Measurements from ENCODE around the gene AMIGO2.

Gene AMIGO2

DNA sequence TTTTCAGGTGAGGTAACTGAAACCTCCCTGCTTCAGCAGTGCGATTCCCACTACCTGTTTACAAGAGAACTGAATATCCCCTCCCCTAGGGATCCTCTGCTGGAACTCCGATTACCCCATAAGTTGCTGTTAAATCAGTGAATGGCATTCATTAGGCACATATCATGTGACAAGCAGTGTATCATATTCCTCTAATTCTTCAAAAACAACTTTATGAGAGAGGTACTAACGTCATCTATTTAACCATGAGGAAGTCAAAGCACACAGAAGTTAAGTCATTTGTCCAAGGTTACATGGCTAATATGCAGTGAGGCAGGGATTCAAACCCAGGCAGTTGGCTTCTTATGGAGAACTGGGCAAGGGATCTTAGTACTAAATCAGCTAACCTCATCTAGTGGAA is 44.3 kb downstream of the AMIGO2 start:
- DNase-seq, result no peak

DNA sequence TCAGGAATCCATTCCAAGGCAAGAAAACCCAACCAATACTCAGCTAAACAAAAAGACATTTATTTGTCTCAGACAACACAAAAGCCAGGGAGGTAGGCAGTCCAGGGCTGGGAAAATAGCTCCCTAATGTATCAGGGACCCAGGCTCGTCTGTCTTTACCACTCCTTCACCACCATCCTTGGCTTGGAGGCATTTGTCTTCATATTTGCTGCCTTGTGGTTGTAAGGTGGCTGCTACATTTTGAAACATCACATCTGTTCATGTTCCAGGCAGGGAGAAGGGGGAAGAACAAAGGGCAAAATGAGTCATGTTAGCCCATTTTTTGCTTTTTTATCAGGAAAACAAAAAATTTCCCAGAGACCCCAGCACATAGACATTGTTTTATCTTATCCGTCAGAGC is 45.1 kb downstream of the AMIGO2 start:
- DNase-seq, result no peak

DNA sequence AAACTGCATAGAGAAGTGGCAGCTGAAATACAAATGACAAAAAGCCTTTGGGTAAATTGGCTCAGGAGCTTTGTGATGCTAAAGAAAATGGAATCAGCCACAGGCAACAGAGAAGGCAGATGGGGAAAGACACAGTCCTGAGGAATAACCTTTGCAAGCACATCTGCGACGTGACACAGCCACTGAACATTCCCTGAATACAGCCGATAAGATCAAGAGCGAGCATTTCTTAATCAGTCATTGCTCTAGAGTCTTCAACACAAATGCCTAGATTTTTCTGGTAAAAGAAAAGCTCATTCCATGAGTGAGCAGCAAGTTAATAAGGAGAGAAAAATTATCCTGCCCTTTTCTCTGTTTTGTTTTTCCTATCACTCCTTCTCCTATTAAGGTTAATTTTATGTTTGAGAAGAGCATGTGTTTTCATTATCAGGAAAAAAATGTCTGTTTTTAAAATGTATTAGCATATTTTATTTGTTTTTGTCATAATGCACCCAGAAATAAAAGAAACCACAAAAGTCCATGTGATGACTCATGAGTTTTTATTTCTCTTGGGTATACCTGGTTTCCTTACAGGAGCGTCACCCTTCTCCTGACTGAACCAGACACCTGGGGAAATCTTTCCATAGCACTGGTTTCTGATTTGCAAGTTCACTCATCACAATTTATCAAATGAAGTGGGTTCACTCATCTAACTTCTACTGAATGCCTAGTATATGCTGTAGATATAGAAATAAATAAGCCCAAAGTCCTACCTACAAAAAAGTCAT is 45.8 kb downstream of the AMIGO2 start:
- no peak for DNase-seq

DNA sequence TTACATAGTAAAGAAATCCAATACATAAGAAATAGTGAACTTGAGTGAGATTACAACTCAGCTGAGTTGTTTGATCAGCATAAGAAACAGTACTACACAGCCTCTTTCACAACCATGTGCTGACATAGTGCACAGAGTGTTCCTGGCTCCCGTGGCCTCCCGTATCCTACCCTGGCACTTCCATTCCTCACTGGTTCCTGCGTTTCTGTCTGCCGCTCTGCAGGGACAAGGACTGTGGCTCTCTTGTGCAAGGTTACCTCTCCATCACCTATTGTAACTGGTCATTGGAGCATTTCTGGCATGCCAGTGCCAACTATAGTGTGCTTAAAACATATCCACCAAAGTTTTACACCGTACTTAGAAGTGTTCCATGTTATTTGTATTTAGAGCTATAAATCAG is 46.7 kb downstream of the AMIGO2 start:
- no peak for DNase-seq

DNA sequence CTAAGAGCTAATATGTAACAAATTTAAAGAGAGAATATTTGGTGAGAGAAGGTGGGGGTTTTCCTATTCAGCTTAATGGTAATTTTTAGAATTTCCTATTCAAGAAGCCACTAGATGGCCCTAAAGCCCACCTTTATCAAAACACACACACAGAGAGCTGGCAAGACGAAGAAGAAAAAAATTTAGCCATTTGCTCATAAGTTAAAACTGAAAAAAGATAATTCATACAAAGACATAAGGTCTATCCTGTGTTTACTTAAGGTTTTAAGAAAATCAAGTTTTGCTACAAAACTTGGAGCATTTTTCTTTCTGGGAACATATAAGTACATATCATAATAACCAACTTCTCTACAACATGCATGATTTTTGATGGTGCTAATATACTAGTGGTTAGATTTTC is 47.1 kb downstream of the AMIGO2 start:
- peak in 2 of 56 donors; percentile 5 to 16 for DNase-seq

DNA sequence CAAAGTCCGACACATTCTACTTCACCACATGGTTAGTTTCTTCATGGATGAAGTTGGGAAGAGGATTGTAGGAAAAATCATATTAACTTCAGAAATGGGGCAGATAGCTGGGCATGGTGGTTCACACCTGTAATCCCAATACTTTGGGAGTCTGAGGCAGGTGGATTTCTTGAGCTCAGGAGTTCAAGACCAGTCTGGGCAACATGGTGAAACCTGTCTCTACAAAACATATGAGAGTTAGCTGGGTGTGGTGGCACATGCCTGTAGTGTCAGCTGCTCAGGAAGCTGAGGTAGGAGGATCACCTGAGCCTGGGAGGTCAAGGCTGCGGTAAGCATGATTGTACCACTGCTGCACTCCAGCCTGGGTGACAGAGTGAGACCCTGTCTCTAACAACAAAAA is 49.9 kb downstream of the AMIGO2 start:
- no peak for DNase-seq

DNA sequence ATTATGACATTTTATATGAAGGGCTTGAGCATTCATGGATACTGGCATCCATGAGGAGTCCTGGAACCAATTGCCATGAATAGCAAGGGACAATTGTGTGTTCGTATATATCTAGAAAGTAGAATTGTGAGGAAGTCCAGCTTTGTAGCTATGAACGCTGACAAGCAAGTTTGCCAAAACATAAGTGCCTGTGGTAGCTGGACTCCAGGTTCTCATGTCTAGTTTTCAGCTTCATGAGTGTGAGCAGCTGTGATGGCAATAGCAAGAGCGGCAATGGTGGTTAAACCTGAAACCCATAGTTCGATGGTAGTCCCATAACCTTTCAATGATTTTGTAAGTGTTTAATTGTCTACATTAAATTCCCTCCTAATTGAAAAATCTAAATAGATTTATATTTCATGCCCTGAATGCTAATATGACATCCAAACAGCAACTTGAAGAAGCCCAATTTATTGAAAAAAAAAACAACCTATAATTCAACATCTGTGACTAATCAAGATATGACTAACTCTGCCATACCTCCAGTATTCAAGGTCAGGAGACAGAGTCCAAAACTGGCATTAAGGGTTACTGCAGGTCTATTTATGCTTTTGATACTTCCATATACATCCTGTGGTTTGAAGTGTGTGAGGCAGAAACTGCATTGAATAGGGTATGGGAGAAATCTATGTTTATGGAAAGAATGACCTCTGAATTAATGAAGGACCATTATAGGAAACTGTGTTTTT is 50.6 kb downstream of the AMIGO2 start:
- no peak for DNase-seq

DNA sequence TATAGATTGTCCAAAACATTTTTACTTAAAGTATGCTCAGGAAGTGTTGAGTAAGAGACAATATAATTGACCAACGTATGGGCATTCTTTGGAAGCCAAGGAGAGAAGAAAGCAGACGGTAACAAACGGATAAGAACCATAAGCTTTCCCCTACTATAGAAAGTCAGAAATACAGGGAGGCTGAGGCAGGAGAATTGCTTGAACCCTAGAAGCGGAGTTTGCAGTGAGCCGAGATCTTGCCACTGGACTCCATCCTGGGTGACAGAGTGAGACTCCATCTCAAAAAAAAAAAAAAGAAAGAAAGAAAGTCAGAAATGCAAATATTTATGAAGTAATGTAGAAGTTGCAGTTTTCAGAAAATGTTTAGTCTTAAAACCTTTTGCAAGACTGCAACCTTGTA is 51.6 kb downstream of the AMIGO2 start:
- DNase-seq, result no peak

All from amygdala (tissue), 56 donors.